Measurements from ENCODE around the gene SLC4A7.
"Not testable (repeated sequence)": the region's sequence is repeated elsewhere in the genome, so short reads cannot be mapped to it uniquely, and the experiment has no call there.

The SLC4A7 gene

DNA sequence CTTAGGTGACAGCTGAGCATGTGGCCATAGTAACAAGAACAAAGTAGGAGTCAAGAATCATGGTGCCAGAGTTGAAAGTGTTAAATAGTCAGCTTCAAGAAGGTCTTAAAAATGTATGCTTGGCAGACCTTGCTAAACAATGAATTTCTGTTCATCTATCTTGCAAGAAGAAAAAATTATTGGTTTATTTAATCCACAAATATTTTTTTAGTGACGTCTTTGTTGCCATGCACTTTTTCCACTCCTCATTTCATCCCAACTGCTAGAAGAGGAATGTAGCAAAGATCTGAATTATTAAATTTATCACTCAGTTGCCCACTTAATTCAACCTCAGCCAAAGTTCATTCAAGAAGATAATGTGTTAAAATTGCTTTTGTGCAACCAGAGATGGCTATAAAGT lies 3.2 kb upstream of the SLC4A7 start:
- DNase-seq (ENCODE audit: low read depth in 2 of 2): no peak

DNA sequence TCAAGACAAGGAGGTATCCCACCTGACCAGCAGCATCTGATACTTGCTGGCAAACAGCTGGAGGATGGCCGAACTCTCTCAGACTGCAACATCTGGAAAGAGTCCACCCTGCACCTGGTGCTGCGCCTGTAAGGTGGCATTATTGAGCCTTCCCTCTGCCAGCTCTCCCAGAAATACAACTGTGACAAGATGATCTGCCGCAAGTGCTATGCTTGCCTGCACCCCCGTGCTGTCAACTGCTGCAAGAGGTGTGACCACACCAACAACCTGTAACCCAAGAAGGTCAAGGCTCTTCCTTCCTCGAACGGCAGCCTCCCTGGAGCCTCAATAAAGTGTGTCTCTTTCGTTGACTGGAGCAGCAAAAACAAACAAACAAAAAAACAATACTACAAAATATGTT lies 2.2 kb upstream of the SLC4A7 start:
- no peak for DNase-seq (ENCODE audit: low read depth in 2 of 2)

DNA sequence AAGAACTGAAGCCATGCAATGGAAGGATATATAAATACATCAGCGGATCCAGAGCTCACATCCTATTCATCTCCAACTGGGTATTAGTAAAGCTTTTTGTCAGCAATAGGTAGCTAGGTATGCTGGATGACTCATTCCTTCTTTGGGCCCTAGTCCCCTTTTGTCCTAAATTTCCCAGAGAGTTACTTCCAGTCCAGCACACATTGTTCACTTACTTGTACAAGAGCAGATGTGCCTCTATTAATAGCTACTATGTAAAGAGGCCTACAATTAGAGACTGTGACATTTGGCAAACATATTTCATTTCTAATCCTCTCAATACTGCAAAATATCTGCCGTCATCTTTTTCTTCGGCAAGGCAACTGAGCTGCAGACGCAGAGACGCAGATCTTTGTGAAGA lies 1.7 kb upstream of the SLC4A7 start:
- DNase-seq (ENCODE audit: low read depth in 2 of 2): no peak

DNA sequence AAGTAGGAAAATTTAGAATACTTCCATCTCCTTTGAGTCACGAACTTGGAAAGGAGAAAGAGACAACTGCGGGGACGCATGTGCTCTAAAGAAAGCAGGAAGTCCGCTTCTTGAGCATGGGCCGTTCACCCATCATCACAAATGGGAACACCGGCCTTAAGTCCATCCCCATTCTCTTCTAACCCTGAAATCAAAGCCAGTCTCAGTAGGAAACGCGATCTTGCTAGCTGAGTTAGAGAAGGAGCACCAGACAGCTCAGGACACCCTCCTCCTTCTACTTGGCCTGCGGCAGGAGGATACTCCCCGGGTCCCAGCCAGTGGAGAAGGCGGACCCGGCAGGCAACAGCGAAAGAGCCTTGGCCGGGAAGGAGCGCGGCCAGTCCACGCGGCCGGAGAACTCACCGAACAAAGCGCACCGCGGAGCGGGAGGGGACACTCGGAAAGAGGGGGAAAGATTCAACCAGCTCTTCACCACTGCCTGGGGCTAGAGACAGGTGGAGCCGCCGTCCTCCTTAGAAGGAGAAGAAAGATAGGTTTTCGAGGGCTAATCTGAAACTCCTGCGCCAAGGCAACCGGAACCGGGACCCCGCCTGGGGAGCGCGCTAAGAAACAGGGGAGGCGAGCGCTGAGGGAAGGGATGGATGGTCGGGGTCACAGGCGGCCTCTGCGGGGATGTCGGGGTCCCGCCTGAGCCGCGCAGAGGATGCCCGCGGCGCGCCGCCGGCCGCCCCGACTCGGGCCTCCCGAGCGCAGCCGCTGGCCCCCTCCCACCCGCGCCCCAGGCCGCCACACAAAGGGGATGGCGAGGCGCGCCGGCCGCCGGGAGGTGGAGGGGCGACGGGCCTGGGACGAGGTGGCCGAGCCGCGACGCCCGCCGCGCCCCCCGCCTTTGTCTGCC lies 818 bp downstream of the SLC4A7 start:
- DNase-seq (ENCODE audit: low read depth in 2 of 2): peak; percentile 13 to 19

DNA sequence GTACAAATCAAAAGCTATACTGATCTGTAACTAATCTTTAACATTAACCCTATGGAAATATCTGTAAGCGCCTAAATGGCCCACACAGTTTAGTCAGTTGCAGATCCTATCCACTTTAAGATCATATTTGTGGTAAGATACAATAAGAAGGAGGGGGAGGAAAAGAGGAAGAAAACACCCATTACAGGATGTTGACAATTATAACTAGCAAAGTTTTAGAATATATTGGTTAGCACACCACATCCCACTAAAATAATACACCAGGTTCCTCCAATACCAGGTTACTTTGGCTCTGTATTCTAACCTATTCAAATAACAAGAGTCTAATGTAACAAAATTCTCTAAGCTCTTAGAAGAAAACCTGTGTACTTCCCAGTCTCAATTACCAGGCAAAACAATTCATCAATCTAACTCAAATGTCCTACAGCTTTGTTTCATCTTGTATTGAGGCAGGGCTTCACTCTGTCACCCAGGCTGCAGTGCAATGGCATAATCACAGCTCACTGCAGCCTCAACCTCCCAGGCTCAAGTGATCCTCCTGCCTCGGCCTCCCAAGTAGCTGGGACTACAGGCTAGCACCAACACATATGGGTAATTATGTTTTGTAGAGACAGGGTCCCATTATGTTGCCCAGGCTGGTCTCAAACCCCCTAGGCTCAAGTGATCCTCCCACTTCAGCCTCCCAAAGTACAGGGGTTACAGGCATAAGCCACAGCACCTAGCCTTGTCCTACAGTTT lies 4.2 kb downstream of the SLC4A7 start:
- no peak for DNase-seq (ENCODE audit: low read depth in 2 of 2)

DNA sequence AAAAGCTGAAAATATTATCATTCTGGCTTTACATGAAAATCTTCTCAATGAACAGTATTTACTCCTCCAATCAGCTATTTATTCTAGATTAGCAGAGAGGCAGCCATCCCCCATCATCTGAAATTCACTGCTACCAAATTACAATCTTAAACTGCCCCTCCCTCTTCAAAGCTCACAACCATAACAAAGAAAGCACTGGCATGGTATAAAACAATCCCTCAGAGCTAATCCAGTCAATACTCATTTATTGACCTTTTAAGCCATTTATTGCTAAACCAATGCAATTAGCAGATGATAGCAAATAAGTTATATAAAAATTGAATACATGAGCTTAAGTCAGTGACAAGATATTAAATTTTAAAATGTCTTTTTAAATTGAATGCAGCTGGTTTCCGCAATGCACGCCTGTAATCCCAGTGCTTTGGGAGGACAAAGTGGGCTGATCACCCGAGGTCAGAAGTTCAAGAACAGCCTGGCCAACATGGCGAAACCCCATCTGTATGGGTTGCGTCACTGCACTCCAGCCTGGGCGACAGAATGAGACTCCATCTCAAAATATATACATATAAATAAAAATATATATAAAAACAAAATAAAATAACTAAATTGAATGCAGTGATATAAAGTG lies 12.1 kb downstream of the SLC4A7 start:
- DNase-seq (ENCODE audit: low read depth in 2 of 2): no peak

DNA sequence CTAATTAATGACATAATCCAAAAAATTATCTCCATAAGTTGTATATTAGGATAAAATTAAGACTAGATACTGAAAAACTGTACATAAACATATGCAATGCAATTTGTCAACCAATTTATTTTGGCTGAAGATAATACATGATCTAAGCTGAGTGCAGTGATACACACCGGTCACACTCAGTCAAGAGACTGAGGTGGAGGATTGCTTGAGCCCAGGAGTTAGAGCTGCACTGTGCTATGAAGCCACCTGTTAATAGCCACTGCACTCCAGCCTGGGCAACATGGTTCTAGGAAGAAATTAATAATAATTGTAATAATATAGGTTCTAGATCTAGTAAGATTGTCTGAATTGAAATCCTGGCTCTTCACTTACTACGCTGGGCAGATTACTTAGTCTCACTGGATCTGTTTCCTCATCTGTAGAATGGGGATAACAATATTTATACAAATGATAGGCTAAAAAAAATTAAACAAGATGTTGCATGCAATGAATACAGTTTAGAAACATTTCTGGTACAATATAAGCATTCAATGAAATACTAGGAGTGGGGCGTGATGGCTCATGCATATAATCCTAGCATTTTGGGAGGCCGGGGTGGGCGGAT lies 15.8 kb downstream of the SLC4A7 start:
- no peak for DNase-seq (ENCODE audit: low read depth in 2 of 2)

DNA sequence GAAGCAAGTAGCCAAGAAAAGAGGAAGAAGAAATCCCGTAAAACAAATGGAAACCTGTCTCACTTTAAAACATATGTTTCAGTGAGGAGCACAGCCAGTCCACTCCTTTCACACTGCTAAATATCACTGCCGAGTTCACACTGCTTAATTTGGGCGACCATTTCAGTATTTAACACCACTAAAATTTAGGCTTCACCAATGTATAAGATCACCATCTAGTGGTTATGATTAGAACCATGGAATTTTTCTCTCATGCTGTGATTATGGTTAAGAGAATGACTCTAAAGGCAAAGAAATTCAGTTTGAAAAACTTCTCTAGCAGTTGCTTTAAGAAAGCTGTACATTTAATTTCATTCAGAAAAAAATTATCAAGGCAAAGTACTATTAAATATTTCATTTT lies 16.6 kb downstream of the SLC4A7 start:
- DNase-seq (ENCODE audit: low read depth in 2 of 2): no peak

DNA sequence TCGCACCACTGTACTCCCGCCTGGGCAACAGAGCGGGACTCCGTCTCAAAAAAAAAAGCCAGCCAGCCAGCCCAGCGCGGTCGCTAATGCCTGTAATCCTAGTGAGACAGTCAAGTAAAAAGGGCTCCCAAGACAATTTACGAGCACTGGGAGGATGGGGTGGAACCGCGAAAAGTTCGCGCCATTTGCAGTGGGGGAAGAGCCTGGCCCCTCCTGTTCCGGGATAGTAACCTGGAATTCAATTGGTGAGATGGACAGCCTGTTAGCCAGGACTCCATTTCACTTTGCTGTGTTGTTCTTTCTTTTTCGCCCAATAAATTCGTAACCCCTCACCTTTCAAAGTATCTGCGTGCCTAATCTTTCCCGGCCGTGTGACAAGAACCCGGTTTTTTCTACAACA lies 19.5 kb downstream of the SLC4A7 start:
- no peak for DNase-seq (ENCODE audit: low read depth in 2 of 2)

DNA sequence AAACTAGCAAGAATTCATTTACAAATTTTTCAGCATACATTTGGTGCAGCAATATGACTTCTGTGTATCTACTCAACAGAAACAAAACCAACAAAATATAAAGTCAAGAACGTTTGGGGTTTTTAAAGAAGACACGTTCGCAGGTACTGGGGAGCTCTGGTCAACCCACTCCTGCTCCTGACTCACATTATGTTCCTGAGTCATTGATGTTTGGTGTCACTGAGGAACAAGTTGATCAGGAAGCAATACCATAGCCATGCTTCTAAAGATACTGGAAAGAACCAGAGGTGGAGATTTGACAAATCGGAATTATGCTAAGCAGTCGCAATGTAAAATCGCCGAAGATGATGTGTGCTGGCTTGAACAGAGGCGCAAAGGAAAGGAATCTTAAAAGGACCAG lies 22.0 kb downstream of the SLC4A7 start:
- no peak for DNase-seq (ENCODE audit: low read depth in 2 of 2)

DNA sequence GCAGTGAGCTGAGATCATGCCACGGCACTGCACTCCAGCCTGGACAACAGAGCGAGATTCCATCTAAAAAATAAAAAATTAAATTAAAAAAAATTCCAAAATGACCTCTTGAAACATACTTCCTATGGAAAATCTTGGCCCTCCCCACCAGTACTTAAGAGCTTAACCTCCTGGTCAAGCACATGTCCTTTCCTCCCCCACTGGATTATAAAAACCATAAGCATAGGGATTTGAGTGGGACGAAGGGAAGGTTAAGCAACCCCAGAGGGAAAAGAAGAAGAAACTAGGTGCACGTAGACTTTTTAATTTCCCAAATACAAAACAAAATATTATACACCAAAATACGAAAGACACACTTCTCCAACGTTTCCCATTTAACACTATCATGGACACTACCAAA lies 25.3 kb downstream of the SLC4A7 start:
- no peak for DNase-seq (ENCODE audit: low read depth in 2 of 2)

DNA sequence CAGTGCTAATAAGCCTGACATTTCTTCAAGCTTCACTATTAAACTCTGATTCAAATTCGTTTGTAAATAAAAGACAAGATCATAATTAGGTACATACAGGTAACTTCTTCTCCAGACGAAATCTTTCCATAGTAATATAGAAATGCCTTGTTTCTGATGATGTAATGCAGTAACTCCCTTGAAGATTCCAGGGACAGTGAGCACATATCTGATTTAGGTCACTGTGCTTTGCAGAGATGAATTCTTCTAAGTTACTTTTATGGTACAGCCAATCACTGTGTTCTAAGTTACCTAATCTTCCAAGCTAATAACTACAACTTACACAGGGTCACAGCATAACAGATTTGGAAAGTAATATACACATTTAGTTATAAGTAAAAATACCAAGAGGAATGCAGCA lies 27.6 kb downstream of the SLC4A7 start:
- DNase-seq (ENCODE audit: low read depth in 2 of 2): no peak

DNA sequence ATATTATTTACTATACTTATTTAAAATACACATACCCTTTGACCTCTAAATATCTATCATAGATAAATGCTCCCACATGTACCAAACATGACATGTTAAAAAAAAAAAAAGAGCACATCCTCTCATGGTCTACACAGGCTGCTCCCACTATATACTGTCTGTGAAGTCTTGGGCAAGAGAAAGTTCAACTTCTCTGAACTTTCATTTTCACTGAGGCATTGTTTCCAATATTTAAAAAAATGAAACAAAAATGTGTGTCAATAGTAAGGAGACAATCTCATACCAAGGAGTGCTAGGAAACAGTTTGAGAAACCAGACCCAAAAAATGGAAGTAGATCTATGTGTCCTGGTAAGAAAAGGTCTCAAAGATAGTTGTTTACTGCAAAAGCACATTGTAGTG lies 29.3 kb downstream of the SLC4A7 start:
- DNase-seq (ENCODE audit: low read depth in 2 of 2): no peak

DNA sequence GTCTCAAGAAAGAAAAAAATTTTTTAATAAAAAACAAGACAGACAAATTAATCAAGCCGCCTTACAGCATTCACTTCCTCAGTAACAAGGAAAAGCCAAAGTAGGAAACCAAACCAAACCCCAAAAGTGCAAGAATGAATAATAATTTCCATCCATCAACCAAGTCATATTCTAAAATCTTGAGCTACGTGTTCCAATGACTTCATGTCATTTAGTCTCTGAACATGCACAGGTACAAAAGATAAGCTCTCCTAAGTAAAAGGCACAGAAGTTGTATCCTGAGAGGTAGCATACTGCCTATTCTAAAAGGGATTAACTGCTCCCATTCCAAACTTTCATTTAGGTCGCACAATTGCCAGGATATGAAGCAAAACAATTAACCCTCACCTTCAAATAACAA lies 29.7 kb downstream of the SLC4A7 start:
- no peak for DNase-seq (ENCODE audit: low read depth in 2 of 2)

DNA sequence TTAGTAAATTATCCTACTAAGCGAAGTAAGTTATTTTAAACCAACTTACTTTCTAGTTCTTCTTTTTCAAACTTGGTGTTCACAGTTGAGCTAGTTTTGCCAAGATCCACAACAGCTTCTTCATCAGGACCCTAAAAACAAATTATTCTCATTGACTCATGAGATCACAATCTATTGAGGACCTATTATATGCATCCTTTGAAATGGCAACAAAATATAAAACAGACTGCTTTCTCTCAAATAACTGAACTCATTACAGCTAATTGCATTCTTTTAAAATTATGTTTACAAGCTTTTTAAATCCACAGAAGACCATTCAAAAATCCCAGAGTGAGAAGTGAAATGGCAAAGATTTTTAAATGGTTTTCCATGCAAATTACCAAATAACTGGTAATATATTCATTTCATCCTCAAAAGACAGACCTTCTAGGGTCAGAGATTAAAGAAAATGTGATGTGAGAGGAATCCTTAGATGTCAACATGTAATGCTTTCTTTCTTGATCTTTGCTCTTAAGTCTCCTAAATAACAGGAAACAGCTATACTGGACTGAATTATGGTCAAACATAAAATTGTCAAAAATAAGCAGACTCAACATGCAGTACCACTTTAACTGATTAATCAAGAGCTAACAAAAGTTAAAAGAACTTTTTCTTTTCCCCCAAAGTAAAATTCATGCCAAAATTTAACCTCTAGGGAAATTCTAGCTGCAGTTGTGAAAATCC lies 31.7 kb downstream of the SLC4A7 start:
- no peak for DNase-seq (ENCODE audit: low read depth in 2 of 2)

DNA sequence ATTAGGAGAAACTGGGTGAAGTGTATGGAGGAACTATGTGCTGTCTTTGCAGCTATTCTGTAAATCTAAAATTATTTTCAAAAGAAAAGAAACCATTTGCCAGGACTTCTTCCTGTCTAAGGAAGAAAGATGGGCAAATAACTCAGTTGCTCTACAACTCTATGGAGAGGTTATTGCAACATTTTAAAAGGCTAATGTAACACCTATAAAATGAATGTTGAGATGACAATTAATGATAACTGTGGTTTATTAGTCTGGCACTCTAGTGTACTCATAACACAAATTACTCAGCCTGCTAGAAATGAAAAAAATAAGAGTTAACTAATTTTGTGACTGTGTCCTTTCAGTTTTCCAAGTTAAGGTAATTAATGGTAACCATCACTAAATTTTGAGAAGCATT lies 32.3 kb downstream of the SLC4A7 start:
- DNase-seq (ENCODE audit: low read depth in 2 of 2): no peak

DNA sequence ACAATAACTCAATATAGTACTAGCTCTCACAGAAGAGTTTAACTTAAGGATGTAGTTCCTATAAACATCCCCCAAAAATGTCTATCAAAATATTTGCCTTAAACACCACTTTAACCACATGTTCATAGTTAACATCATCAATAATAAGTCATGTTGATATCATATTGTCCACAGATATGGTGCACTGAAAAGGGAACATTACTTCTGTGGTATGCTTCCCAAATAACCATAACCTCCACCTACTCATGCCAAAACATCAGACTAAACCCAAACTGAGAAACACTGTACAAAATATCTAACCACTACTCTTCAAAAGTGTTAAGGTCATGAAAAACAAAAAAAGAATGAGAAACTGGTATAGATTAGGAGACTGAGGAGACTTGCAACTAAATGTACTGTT lies 32.9 kb downstream of the SLC4A7 start:
- no peak for DNase-seq (ENCODE audit: low read depth in 2 of 2)

DNA sequence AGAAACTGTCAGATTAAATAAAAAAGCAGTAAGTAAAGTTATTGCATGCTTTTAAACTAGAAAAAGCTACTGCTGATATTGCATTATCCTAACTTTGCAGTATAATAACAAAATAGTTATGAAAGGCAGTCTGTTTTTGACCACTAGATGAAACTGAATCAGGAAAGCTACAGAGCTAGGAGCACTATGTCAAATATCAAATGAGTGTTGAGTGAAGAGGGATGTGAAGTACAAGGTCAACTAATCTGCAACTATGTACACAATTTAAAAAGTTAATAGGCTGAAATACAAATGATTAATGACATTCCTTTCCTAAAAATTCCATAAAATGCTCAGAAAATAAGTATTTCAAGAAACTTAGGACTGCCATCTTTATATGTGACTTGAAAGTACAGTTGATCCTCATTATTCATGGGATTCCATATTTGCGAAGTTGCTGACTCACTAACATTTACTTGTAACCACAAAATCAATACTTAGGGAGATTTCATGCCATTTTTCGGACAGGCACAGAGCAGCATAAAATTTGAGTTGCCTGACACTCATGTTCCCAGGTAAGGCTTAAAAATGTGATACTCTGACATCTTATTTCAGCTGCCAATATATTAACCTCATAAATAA lies 34.5 kb downstream of the SLC4A7 start:
- no peak for DNase-seq (ENCODE audit: low read depth in 2 of 2)

DNA sequence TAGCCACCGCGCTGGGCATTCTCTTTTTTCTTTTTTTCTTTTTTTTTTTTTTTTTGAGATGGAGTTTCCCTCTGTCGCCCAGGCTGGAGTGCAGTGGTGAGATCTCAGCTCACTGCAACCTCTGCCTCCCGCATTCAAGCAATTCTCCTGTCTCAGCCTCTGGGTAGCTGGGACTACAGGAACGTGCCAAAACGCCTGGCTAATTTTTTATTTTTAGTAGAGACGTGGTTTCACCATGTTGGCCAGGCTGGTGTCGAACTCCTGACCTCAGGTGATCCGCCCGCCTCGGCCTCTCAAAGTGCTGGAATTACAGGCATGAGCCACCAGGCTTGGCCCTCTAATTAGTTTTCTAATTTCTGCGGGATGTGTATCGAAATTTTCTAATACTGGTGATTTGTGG lies 41.2 kb downstream of the SLC4A7 start:
- DNase-seq (ENCODE audit: low read depth in 2 of 2): not testable (repeated sequence)

DNA sequence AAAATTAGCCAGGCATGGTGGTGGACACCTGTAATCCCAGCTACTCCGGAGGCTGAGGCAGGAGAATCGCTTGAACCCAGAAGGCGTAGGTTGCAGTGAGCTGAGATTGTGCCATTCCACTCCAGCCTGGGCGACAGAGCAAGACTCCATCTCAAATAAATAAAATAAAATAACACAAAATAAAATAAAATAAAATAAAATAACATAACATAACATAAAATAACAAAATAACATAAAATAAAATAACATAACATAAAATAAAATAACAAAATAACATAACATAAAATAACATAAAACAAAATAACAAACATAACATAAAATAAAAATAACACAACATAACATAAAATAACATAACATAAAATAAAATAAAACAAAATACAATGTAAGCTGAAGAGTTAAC lies 45.8 kb downstream of the SLC4A7 start:
- not testable (repeated sequence) for DNase-seq (ENCODE audit: low read depth in 2 of 2)

DNA sequence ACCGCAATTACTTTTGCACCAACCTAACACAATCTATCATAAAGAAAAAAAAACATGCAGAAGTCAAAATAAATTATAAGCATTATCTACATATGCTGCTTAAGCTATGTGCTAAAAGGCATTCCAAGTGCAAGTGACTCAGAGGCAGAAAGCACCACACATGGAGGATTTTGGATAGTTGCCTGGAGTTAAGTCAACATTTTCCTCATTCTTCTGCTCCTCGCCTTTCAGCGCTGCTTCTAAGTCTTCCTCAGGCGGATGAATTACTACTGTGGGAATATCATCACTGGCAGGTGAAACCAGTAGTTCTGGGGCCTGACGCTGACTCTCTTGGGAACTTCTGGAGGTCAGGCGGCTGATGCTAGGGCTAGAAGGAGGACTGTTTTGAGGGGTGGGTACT lies 53.1 kb downstream of the SLC4A7 start:
- no peak for DNase-seq (ENCODE audit: low read depth in 2 of 2)
